G401 (cell line): Measurements from ENCODE around the gene CDH4. TPM values are rescaled to one million over a fixed set of nuclear protein-coding genes. Genes with fewer than 3 reads are reported as not detected.
"Not testable (repeated sequence)": the region's sequence is repeated elsewhere in the genome, so short reads cannot be mapped to it uniquely, and the experiment has no call there.

Experiments used
- DNase-seq: peaks from one replicate; pipeline ENCODE4 v3.0.0-alpha.2; 2015; ENCODE audit warnings: low spot score
- in situ Hi-C: cut with HindIII; loops from 2 replicates; pipeline ENCODE4 v1.10.0; 2016; ENCODE audit warnings: low sequenced_read_pairs, mixed read lengths
- total RNA-seq: library from RNA; depleted of rRNA; stranded (reverse); fragments of >200 nt; shearing (Covaris generic); gene quantifications from 2 replicates; pipeline ENCODE4 v1.2.3, GENCODE V29; 2014

The CDH4 gene
- total RNA-seq, 1 experiment from 2014 or later, result 12.9 TPM

DNA sequence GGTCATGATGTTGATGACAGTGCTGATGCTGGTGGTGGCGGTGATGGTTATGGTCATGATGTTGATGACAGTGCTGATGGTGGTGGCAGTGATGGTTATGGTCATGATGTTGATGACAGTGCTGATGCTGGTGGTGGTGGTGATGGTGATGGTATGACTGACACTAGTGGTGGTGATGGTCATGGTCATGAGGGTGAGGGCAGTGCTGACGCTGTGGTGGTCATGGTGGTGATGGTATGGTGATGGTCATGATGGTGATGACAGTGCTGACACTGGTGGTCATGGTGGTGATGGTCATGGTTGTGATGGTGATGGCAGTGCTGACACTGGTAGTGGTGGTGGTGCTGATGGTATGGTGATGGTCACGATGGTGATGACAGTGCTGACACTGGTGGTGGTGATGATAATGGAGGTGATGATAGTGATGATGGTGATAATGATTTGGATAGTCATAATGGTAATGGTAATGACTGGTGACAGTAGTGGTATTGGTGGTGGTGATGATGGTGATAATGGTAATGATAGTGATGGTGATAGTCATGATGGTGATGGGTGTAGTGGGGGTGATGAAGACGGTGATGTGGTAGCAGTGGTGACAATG is 206.2 kb downstream of the CDH4 start:
- in situ Hi-C loops, result no loop called here

DNA sequence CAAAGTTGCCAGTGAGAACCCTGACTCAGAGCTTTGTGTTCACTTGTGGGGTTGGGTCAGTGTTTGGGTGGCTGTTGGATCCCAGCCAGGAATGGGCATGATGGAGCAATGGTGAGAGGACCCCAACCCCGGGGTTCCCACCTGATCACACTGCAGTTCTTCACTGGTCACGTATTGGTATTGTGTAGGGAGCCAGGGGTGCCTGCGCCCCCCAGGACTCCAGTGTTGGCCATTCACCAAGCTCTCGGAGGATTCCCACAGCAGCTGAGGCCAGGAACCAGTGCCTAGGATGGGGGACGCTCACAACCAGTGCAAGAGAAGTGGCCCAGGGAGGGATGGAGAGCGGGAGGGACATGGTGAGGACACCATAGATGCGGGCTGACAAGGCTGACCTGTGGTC is 207.2 kb downstream of the CDH4 start:
- in situ Hi-C loops, result no loop called here
- no peak for DNase-seq

More for the DNA sequence above, 206.2 kb downstream of the CDH4 start:
- no peak for DNase-seq

DNA sequence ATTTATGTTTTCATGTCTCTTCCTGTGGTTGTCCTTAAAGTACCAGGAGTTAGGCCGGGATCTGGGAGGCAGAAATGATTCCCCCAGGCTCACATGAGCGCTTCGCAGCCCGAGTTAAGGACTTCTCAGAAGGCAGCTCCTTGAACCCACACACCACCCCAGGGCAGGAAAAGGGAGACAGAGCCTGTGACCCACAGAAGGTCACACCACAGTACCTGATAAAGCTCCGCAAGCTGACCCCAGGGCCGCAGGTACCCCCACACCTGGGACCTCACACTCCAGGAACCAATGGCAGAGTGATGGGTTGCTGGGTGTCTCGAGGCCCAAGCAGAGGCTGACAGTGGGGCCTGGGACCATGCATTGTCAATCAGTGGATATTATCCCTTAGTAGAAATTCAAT is 207.6 kb downstream of the CDH4 start:
- DNase-seq, result no peak
- in situ Hi-C loops, result no loop called here

DNA sequence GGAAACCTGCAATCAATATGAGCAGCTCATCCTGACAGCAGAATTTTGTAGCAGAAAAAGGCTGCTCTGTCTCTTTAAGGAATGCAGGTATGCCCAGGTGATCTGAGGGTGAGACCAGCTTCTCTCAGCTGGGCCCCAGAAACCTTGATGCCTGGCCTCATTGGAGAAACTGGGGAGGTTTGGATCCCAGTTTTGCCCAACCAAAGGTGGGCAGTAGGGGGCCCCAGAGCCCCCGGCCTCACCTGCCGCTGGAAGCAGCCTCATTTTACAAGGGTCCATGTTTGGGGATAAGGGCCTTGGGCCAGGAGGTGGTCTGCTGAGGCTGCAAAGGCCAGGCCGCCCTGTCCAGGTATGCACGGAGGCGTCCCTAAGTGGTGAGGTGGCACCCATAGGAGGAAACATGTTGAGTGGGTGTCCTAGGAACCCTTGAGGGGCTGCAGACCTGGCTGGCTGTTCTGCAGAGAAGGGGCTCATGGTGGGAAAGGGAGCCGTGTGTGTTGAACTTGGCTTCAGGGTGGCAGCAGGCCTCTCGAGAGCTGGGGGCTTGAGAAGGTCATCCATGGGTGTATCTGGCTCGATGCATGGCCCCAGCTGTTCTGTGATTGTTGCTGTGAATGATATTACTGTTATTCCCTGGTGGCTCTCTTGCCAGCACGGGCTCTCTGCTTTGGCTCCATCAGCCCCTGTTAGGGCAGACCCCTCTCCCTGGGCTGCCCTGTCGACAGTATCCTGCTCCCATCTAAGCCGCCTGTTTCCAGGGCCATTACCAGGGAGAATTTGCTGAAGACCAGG is 208.4 kb downstream of the CDH4 start:
- no peak for DNase-seq
- in situ Hi-C loops, result no loop called here

DNA sequence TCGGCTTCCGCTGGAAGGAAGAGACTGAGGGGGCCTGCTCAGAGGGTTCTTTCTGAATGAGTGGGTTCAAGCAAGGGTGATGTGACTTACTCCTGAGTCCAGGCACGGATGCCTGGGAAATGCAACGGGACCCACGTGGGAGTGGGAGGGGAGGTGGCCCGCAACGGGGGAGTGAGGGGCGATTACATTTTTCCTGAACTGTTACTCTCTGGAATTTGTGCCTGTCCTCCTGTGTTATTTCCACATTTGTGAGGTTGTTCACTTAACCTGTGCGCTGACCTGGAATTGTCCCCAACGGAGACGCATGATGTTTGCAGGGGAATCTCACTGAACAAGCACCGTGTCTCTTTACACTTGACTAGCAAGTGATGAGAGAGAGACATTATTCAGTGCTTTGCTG is 209.4 kb downstream of the CDH4 start:
- DNase-seq, result no peak
- in situ Hi-C loops, result no loop called here

DNA sequence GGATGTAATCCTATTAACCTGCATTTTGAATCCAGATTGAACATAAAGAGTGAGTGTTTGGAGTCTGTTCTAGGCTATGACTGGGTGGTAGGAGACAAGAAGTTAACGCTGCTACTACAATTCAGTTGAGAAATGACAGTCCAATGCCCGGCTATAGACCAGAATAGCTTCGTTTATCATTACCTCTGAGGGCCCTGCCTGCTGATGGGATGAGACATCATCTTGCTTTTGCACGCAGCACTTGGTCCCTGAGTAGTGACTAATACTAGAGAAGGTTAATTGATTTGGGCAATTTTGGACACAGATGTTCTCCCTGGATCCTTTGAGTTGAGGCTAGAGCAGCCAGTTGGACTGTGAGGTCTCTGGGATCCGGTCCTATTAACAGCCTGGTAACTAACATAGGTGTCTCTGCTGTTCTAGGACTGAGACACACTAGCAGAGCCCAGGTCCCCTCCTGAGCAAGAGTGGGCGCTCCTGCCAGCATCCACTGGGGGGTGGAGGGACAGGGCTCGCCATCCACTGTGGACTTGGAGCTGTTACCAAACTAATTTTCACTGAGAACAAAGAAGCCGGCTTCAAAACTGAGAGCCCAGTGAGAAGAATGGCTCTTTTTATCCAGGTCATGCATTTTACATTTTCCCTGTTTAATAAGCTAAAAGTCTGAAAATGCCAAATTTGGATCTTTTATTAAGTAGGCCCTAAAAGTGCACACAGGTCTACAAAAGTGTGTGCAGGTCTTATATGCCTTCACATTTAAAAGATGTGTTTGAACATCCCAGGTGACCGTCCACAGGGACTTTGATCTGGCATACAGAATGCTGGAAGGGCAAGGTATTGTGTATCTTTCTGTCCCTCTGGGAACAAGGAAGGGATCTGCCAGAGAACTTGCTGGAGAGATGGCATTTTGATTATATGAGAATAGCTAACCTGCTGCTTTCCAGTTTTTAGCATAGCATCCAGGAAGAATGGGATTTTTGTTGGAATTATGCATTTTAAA is 212.5 kb downstream of the CDH4 start:
- no peak for DNase-seq
- in situ Hi-C loops, result no loop called here

DNA sequence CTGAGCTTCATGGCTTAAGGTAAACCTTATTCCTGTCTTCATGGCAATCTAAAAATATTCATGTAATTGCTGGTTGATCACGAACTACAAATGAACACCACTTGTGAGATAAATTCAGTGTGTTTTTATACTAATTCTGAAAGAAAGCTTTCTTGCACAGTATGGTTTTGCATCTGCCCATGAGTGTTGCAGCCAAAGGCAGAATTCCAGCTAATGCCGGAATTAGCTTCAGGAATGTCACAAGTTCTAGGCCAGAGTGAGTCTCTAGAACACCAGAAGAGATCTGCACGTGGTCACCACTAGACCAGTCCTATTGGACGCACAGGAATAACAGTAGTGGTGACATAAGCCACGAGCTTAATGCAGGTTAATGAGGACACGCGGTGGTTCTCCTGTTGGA is 223.7 kb downstream of the CDH4 start:
- in situ Hi-C loops, result no loop called here
- no peak for DNase-seq

DNA sequence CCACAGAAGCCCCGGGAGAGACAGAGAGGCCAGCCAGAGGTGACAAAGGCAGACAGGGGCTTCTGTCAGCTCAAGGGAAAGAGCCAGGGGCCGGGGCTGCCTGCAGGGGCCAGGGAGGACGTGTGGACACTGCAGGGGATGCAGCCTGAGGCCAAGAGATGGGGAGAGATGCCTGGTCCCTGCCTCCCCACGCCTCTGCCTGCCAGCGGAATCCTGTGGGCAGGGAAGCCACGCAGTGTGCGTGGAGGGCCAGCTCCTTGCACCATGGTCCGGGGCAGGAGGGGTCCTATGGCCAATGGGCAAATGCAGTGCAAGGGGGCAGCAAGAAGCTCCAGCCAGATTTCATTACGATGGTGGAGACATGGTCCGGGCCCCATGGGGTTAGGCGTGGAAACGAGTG is 224.9 kb downstream of the CDH4 start:
- in situ Hi-C loops, result no loop called here
- DNase-seq, result no peak

DNA sequence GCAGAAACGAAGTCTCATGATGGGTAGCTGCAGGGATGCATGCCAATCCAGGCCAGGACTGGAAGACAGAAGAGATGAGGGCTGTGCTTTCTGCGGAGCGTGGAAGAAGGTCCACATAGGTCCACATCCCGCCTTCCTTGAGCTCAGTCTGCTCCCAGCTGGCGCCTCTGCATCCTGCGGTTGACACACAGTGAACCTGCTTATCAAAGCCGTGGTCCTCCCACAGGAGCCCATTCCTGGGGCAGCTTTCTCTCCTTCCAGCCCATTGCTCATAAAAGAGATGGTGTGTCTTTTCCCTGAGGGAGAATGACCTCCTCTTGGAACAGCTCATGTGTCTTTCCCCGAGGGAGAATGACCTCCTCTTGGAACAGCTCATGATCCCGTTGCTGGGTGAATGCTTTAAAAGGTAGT is 225.4 kb downstream of the CDH4 start:
- no peak for DNase-seq
- in situ Hi-C loops, result no loop called here

DNA sequence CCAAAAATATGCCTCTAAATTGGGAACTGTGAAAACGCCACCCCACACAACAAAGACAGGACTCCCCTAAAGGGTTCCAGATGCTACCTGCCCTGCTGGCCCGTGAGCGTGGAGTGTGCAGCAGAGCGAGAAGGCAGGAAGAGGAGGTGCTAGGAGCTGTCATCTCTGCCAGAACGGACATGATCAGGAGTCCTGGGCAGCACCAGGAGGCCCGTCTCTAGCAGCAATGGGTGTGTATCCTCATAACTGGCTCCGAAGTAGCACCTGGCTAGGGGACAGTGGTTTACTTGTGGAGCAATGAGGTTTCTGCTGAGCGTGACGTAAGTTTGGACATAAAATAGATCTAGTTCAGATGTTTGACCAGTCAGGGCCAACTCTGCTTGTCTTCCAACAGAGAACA is 226.0 kb downstream of the CDH4 start:
- no peak for DNase-seq
- in situ Hi-C loops, result no loop called here

DNA sequence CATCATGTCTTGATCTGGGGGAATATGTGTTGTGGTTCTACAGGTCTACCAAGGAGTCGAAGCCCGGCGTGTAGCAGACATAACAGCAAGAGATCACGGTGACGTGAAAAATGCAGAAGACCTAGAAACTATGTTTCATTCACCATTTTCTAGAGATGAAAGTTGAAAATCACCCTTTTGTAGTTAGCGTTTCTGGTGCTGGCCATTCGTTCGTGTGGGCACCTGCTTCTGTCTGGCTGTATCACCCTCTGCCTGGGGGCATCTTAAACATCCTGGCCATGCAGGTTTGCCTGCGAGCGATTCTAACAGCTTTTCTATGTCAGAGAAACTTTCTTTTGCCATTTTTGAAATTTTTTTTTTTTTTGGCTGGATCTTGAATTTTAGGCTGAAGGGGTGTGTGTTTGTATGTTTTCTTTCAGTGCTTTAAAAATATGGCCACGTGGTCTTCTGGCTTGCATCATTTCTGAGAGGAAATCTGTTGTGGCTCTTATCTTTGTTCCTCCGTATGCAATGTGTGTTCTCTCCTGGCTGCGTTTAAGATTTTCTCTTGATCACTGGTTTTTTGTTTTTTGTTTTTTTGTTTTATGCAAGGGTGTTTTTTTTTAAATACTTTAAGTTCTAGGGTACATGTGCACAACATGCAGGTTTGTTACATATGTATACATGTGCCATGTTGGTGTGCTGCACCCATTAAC is 226.7 kb downstream of the CDH4 start:
- no peak for DNase-seq
- in situ Hi-C loops, result no loop called here

DNA sequence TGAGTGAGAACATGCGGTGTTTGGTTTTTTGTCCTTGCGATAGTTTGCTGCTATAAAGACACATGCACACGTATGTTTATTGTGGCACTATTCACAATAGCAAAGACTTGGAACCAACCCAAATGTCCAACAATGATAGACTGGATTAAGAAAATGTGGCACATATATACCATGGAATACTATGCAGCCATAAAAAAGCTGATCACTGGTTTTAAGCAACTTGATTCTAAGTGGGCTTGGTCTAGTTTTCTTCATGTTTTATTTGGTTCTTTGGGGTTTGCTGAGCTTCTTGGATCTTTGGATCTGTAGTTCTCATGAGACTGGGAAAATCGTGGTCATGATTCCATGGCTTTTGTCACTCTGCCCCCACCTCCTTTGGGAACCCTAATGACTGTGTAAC is 227.4 kb downstream of the CDH4 start:
- DNase-seq, in situ Hi-C loops: not testable (repeated sequence)

DNA sequence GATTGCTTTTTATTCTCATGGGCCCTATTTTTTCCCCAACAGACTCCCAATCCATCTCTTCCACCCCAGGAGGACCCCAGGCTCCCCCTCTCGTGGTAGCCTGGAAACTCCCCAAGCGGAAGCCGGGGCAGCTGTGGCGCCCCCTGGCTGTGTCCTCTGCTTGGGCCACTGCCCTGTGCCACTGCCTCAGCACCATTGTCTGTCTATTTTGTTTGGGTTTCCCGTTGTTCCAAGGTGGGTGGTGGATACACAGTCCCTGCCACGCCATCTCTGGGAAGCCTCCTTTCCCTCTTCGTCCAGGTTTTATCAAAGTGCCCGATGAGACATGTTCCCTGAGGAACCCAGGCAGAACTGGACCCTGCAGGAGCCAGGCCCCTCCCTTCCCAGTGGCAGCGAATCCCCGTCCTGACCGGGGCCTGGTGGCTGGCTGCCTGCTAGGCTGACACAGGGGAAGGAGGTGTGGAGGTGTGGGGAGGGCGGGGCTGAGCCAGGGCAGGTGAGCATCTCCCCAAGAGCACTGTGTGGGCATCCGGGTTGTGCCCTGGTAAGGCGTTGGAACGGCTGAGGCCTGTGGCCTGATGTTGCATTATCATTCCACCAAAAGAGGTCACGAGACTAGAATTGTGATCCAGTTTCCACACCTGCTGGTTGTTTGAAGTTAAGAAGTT is 228.2 kb downstream of the CDH4 start:
- in situ Hi-C loops, result no loop called here
- no peak for DNase-seq

DNA sequence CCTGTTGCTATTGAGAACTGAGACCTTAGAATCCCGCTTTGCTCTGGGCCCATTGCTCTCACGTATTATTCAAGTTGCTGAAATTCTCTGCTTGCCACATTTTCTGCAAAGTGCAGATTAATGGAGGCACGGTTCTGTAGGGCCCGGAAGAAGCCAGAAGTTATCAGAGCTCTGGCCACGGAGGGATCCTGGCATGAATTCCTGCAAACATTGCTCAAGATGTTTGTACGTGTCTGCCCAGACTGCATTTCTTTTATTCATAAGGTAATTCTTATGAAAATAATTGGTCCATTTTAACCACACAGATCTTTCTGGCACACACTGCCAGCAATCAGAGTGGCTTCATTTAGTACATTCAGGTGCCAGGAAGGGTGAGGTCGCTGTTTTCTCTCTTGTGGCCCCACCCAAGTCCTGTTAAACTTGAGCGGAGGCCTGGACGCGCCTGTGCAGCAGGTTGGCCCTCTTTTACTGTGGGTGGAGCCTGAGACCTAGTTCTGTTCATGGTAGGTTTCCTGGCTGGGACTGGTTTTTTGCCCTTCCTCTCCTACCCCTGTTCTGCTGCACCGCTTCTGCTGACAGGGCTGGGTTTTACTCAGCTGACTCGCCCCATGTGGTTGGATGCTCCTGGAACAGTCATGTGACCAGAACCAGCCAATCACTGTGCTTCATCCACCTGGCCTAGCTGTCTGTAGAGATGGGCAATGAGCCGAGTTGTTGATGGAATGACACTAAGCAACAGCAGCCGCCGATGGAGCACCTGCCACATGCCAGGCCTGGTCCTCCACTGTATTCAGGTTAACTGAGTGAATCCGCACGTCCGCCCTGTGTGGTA is 230.2 kb downstream of the CDH4 start:
- no peak for DNase-seq
- in situ Hi-C loops, result no loop called here

DNA sequence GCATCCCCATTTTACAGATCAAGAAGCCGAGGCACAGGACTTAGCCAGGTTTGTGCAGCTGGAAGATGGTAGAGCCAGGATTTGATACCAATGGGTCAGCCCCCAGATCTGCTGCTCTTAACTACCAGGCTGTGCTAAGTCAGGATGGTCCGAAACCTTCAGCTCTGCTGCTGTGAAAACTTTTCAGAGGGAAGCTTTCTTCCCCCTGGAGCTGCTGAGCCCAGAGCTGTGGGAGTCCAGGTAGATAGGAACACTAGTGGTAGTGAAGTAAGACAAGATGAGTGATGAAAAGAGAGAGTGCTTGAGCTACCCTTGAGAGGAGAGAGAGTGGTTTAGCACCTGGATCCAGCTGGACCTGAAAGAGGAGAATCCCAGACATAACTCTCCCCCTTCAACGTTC is 230.8 kb downstream of the CDH4 start:
- no peak for DNase-seq
- in situ Hi-C loops, result no loop called here

DNA sequence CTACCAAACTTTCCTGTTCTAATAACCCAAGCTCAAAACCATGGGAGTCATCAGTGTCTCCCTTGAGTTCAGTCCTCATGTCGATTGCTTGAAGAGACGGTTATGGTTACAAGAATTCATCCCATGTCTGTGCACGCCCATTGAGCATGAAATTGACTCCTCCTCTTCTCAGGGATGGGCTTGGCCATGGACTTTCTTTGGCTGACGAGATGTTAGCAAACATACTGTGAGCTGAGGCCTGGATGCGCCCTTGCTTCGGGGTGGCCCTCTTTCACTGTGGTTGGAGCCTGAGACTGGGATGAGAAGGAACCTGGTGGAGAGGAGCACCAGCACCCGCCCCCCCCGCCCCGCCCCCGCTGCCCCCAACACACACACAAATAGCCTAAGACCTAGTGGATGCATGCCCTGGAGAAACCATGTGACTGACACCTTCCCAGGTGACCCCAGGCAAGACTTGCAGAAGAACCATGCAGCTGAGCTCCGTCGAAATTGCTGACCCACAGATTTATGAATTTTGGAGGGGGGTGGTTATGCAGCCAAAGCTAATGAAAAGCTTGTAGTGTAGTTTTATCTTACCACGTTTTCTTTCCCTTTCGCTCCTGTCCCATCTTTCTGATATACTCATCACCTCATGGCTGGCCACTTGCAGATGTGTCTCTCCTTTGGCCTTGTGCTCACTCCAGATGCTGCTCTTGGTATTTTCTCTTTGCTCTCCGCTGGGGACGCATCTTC is 231.4 kb downstream of the CDH4 start:
- in situ Hi-C loops, result no loop called here
- DNase-seq, result no peak

DNA sequence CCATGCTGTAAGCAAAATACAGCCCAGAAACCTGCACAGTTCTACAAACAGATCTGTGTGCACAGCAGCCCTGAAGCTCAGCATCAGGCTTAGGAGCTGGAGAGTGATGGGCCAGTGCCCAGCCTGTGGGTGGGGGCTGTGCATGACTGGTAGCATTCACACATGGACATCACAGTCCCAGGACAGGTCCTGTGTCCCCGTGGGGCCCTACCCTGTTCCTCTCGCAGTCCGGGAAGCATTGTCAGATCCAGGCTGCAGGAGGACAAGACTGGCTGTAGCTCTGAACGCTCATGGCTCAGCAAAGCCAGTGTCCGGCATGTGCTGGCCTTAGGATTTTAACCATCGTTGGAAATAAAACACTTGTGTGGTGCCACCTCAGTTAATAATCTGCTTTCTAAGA is 234.1 kb downstream of the CDH4 start:
- no peak for DNase-seq
- in situ Hi-C loops, result no loop called here
